WTC11 (cell line): Measurements from ENCODE around the gene ENPP6. TPM values are rescaled to one million over a fixed set of nuclear protein-coding genes. Genes with fewer than 3 reads are reported as not detected.

Experiments
- ATAC-seq: fragments of 200-7000 bp; cut with Tn5 transposase; 2 replicates; pipeline ENCODE4 v1.10.0; 2021; ENCODE audit warnings: mild to moderate bottlenecking, moderate library complexity
- CTCF ChIA-PET: fragments of 300-600 bp; sonication (Branson Sonifier 250); formaldehyde crosslinking; loops from one replicate; lab custom pipeline; 2021; ENCODE audit warnings: antibody characterized with exemption; lab: Charles Lee
- POLR2A ChIA-PET: fragments of 350-600 bp; sonication (Branson Sonifier 250); formaldehyde crosslinking; loops from one replicate; lab custom pipeline; 2021; ENCODE audit warnings: antibody characterized with exemption; lab: Charles Lee
- DNase-seq: peaks from one replicate; pipeline ENCODE4 v3.0.0; 2021; ENCODE audit warnings: low spot score
- H3K27ac Mint-ChIP-seq: 2 replicates; pipeline ENCODE4 v1.8.0; 2021; ENCODE audit warnings: mixed read lengths
- H3K27me3 Mint-ChIP-seq: 2 replicates; pipeline ENCODE4 v1.8.0; 2021; ENCODE audit warnings: low read depth, mild to moderate bottlenecking, moderate library complexity, mixed read lengths
- H3K36me3 Mint-ChIP-seq: 2 replicates; pipeline ENCODE4 v1.8.0; 2021; ENCODE audit warnings: mixed read lengths
- H3K4me1 Mint-ChIP-seq: 2 replicates; pipeline ENCODE4 v1.8.0; 2022; ENCODE audit warnings: mixed read lengths
- H3K4me3 Mint-ChIP-seq: 2 replicates; pipeline ENCODE4 v1.8.0; 2021; ENCODE audit warnings: mild to moderate bottlenecking, moderate library complexity, mixed read lengths
- H3K9me3 Mint-ChIP-seq: 2 replicates; pipeline ENCODE4 v1.8.0; 2021; ENCODE audit warnings: mixed read lengths
- AR ChIP-seq: fragments of 250-450 bp; sonication (Bioruptor Pico); IDR thresholded peaks from 2 replicates; pipeline ENCODE4 v1.9.0; 2021; ENCODE audit warnings: mild to moderate bottlenecking
- ATF6 ChIP-seq: sonication (generic); formaldehyde crosslinking; IDR thresholded peaks from 2 replicates; pipeline ENCODE4 v1.8.1; 2023; ENCODE audit warnings: mild to moderate bottlenecking, missing genetic modification reagents
- CTCF ChIP-seq: fragments of 200-600 bp; IDR thresholded peaks from 2 replicates; pipeline ENCODE4 v1.8.0; 2022; ENCODE audit warnings: antibody characterized with exemption
- E2F5 ChIP-seq: sonication (generic); formaldehyde crosslinking; IDR thresholded peaks from 2 replicates; pipeline ENCODE4 v1.8.1; 2022; ENCODE audit warnings: mild to moderate bottlenecking, moderate library complexity, missing genetic modification reagents
- EMX1 ChIP-seq: fragments of 250-450 bp; sonication (Bioruptor Pico); IDR thresholded peaks from 2 replicates; pipeline ENCODE4 v1.8.0; 2021; ENCODE audit warnings: mild to moderate bottlenecking
- FOXK1 ChIP-seq: sonication (generic); formaldehyde crosslinking; IDR thresholded peaks from 2 replicates; pipeline ENCODE4 v1.8.0; 2022; ENCODE audit warnings: mild to moderate bottlenecking, moderate library complexity, missing genetic modification reagents
- HMGA2 ChIP-seq: fragments of 250-450 bp; sonication (Bioruptor Pico); IDR thresholded peaks from 2 replicates; pipeline ENCODE4 v1.4.0; 2021; ENCODE audit warnings: mild to moderate bottlenecking, moderate library complexity
- JAZF1 ChIP-seq: fragments of 250-450 bp; sonication (Bioruptor Pico); IDR thresholded peaks from 2 replicates; pipeline ENCODE4 v1.9.0; 2021; ENCODE audit warnings: moderate library complexity, mild to moderate bottlenecking, inconsistent platforms
- MXD4 ChIP-seq: fragments of 250-450 bp; sonication (Bioruptor Pico); IDR thresholded peaks from 2 replicates; pipeline ENCODE4 v1.8.0; 2021; ENCODE audit warnings: mild to moderate bottlenecking, moderate library complexity, borderline replicate concordance
- NFE2L1 ChIP-seq: sonication (generic); formaldehyde crosslinking; IDR thresholded peaks from 2 replicates; pipeline ENCODE4 v1.8.1; 2023; ENCODE audit warnings: missing genetic modification reagents
- NR2C2 ChIP-seq: sonication (generic); formaldehyde crosslinking; IDR thresholded peaks from 2 replicates; pipeline ENCODE4 v1.8.0; 2022; ENCODE audit warnings: mild to moderate bottlenecking, missing genetic modification reagents
- PREB ChIP-seq: sonication (generic); formaldehyde crosslinking; IDR thresholded peaks from 2 replicates; pipeline ENCODE4 v1.8.1; 2022; ENCODE audit warnings: mild to moderate bottlenecking, missing genetic modification reagents, moderate library complexity, borderline replicate concordance
- SP1 ChIP-seq: sonication (generic); formaldehyde crosslinking; conservative IDR thresholded peaks from 2 replicates; pipeline ENCODE4 v1.8.1; 2022; ENCODE audit warnings: missing genetic modification reagents
- TEAD1 ChIP-seq: sonication (generic); formaldehyde crosslinking; IDR thresholded peaks from 2 replicates; pipeline ENCODE4 v1.8.0; 2022; ENCODE audit warnings: mild to moderate bottlenecking, missing genetic modification reagents
- TEAD4 ChIP-seq: sonication (generic); formaldehyde crosslinking; IDR thresholded peaks from 2 replicates; pipeline ENCODE4 v1.8.0; 2022; ENCODE audit warnings: mild to moderate bottlenecking, missing genetic modification reagents
- ZBTB43 ChIP-seq: sonication (generic); formaldehyde crosslinking; IDR thresholded peaks from 2 replicates; pipeline ENCODE4 v1.8.1; 2023; ENCODE audit warnings: mild to moderate bottlenecking, missing genetic modification reagents
- ZNF138 ChIP-seq: sonication (generic); formaldehyde crosslinking; conservative IDR thresholded peaks from 2 replicates; pipeline ENCODE4 v1.8.1; 2022; ENCODE audit warnings: mild to moderate bottlenecking, moderate library complexity, missing genetic modification reagents
- ZNF263 ChIP-seq: sonication (generic); formaldehyde crosslinking; IDR thresholded peaks from 2 replicates; pipeline ENCODE4 v1.8.1; 2022; ENCODE audit warnings: low read depth, mild to moderate bottlenecking, moderate library complexity, missing genetic modification reagents
- ZNF281 ChIP-seq: sonication (generic); formaldehyde crosslinking; IDR thresholded peaks from 2 replicates; pipeline ENCODE4 v1.8.0; 2023; ENCODE audit warnings: mild to moderate bottlenecking, missing genetic modification reagents
- total RNA-seq: library from RNA; stranded (reverse); gene quantifications from 3 replicates; pipeline ENCODE4 v1.2.3, GENCODE V29; 2021
- TF ChIP-seq, protein P1 (sequence below): sonication (generic); formaldehyde crosslinking; conservative IDR thresholded peaks from 2 replicates; pipeline ENCODE4 v1.8.1; 2022; ENCODE audit warnings: mild to moderate bottlenecking, missing genetic modification reagents
- TF ChIP-seq, protein P2 (sequence below): fragments of 250-450 bp; sonication (Bioruptor Pico); IDR thresholded peaks from 2 replicates; pipeline ENCODE4 v1.8.0; 2021; ENCODE audit warnings: mild to moderate bottlenecking

The ENPP6 gene
- total RNA-seq, 1 experiment from 2014 or later: 0.09 TPM

DNA sequence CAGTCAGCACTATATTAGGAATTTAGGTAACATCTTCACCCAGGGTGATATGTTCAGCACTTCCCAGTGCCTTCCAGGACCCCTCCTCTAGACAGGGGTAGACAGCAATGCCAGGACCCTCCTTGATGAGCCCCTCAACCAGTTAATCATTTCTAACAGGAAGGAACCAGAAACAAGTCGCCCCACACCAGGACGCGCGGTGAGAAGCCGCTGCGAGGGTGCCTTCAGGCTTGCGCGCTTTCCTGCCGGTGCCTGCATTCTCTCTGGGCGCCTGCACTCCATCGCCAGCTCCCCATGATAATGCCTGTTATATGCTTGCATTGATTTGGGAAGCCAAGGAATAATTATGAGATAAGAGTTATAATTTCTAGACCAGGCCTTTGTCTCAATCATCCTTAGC, 116.0 kb downstream of the ENPP6 start:
- peaks cover 30% of the 10 kb centered on the region for H3K4me1 Mint-ChIP-seq
- H3K9me3 Mint-ChIP-seq: peaks cover 5% of the 10 kb centered on the region; the same call in 1 of the 2 replicates
- TF ChIP-seq ZNF263 (CRISPR knock-in tag) (no peak), E2F5 (CRISPR knock-in tag) (no peak), FOXK1 (CRISPR knock-in tag) (no peak), ZBTB43 (CRISPR knock-in tag) (no peak), EMX1 (CRISPR knock-in tag) (no peak), NR2C2 (CRISPR knock-in tag) (no peak), ZNF138 (CRISPR knock-in tag) (no peak), ZNF281 (no peak), SP1 (no peak), JAZF1 (CRISPR knock-in tag) (no peak), ATF6 (CRISPR knock-in tag) (no peak), NFE2L1 (CRISPR knock-in tag) (no peak), PREB (CRISPR knock-in tag) (no peak)
- DNase-seq (no peak), ATAC-seq (no peak)
- CTCF ChIA-PET: interaction anchor here (0.5 to 0.9 kb wide), 2 partner anchors 13 to 126 kb away, joined by 3 read pairs; no protein-coding TSS in a partner anchor
- H3K36me3 Mint-ChIP-seq: no peaks in the 10 kb centered on the region
- no peak overlapping the region for H3K4me3 Mint-ChIP-seq
- no peak overlapping the region for H3K27ac Mint-ChIP-seq
- no peaks in the 10 kb centered on the region; the same call in 1 of the 2 replicates for H3K27me3 Mint-ChIP-seq
- POLR2A ChIA-PET: no interaction called here

- no peaks in the 10 kb centered on the region; the same call in 1 of the 2 replicates for H3K27me3 Mint-ChIP-seq
- H3K27ac Mint-ChIP-seq: no peak overlapping the region
- ChIA-PET CTCF (no interaction called here), POLR2A (no interaction called here)
- H3K4me1 Mint-ChIP-seq: peaks cover 30% of the 10 kb centered on the region
- DNase-seq (no peak), ATAC-seq (no peak)
- no peaks in the 10 kb centered on the region for H3K36me3 Mint-ChIP-seq
- H3K4me3 Mint-ChIP-seq: no peak overlapping the region
- peaks cover 5% of the 10 kb centered on the region; the same call in 1 of the 2 replicates for H3K9me3 Mint-ChIP-seq
- TF ChIP-seq NR2C2 (CRISPR knock-in tag) (no peak), SP1 (no peak), MXD4 (CRISPR knock-in tag) (no peak), AR (CRISPR knock-in tag) (no peak), CTCF (no peak), HMGA2 (CRISPR knock-in tag) (no peak), TEAD1 (CRISPR knock-in tag) (no peak), TEAD4 (no peak)
- TF ChIP-seq, protein P1, sequence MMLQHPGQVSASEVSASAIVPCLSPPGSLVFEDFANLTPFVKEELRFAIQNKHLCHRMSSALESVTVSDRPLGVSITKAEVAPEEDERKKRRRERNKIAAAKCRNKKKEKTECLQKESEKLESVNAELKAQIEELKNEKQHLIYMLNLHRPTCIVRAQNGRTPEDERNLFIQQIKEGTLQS (CRISPR knock-in tag): no peak
- TF ChIP-seq, protein P2, sequence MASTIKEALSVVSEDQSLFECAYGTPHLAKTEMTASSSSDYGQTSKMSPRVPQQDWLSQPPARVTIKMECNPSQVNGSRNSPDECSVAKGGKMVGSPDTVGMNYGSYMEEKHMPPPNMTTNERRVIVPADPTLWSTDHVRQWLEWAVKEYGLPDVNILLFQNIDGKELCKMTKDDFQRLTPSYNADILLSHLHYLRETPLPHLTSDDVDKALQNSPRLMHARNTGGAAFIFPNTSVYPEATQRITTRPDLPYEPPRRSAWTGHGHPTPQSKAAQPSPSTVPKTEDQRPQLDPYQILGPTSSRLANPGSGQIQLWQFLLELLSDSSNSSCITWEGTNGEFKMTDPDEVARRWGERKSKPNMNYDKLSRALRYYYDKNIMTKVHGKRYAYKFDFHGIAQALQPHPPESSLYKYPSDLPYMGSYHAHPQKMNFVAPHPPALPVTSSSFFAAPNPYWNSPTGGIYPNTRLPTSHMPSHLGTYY (CRISPR knock-in tag): no peak
These were observed 117.3 kb downstream of the ENPP6 start for GRCh38 chr4:184100297-184100885.
